DMS114 treated with DMSO at 0.1 percent for 48 hours (cell line): ENCODE results near the gene NEDD4L.

Experiments used
- DNase-seq: peaks from one replicate; lab custom pipeline; 2025; ENCODE audit not compliant: unreplicated experiment; lab: John Stamatoyannopoulos, UW

NEDD4L gene

GRCh38 chr18:58388736-58389135 is 344.7 kb downstream of the NEDD4L start:
- no peak for DNase-seq

GRCh38 chr18:58389745-58390144 is 345.7 kb downstream of the NEDD4L start:
- DNase-seq: no peak

GRCh38 chr18:58390399-58390798 is 346.4 kb downstream of the NEDD4L start:
- DNase-seq: no peak

GRCh38 chr18:58391231-58391825 is 347.3 kb downstream of the NEDD4L start:
- DNase-seq: no peak

GRCh38 chr18:58391932-58392323 is 347.9 kb downstream of the NEDD4L start:
- no peak for DNase-seq

GRCh38 chr18:58392324-58393000 is 348.4 kb downstream of the NEDD4L start:
- DNase-seq: no peak

GRCh38 chr18:58393295-58393694 is 349.3 kb downstream of the NEDD4L start:
- DNase-seq: no peak

- DNase-seq: no peak
Measured at GRCh38 chr18:58394046-58394445, 350.0 kb downstream of the NEDD4L start.

- no peak for DNase-seq
Measured at GRCh38 chr18:58394602-58395425, 350.8 kb downstream of the NEDD4L start.

- DNase-seq: no peak
Measured at GRCh38 chr18:58396144-58396543, 352.1 kb downstream of the NEDD4L start.

GRCh38 chr18:58396966-58397365 is 352.9 kb downstream of the NEDD4L start:
- no peak for DNase-seq

GRCh38 chr18:58397385-58398132 is 353.5 kb downstream of the NEDD4L start:
- DNase-seq: no peak

GRCh38 chr18:58398648-58399398 is 354.8 kb downstream of the NEDD4L start:
- no peak for DNase-seq

- no peak for DNase-seq
Measured at GRCh38 chr18:58400331-58400870, 356.4 kb downstream of the NEDD4L start.

GRCh38 chr18:58401191-58401590 is 357.2 kb downstream of the NEDD4L start:
- no peak for DNase-seq

- DNase-seq: no peak
Measured at GRCh38 chr18:58402247-58402646, 358.2 kb downstream of the NEDD4L start.

- no peak for DNase-seq
Measured at GRCh38 chr18:58402951-58403702, 359.1 kb downstream of the NEDD4L start.

GRCh38 chr18:58403799-58404455 is 359.9 kb downstream of the NEDD4L start:
- DNase-seq: no peak
